H9 (cell line): ENCODE measurements around the gene TSPAN2. TPM values are rescaled to one million over a fixed set of nuclear protein-coding genes. Genes with fewer than 3 reads are reported as not detected.

Source experiments
- DNase-seq: peaks from one replicate; pipeline ENCODE4 v3.0.0-alpha.2; 2017
- H2AFZ ChIP-seq: one replicate; pipeline ENCODE4 v1.6.1; 2013; ENCODE audit warnings: mild to moderate bottlenecking, low read length, control low read depth, moderate library complexity
- H2AK5ac ChIP-seq: 2 replicates; pipeline ENCODE4 v1.6.1; 2013; ENCODE audit warnings: low read length, control low read depth, mixed read lengths; ENCODE audit not compliant: insufficient read length
- H2BK120ac ChIP-seq: one replicate; pipeline ENCODE4 v1.6.1; 2013; ENCODE audit warnings: low read depth, mild to moderate bottlenecking, low read length, control low read depth, inconsistent platforms; ENCODE audit not compliant: poor library complexity, severe bottlenecking
- H2BK12ac ChIP-seq: 2 replicates; pipeline ENCODE4 v1.6.1; 2013; ENCODE audit warnings: low read length, control low read depth, mixed read lengths, low read depth; ENCODE audit not compliant: insufficient read length
- H2BK15ac ChIP-seq: 2 replicates; pipeline ENCODE4 v1.6.1; 2013; ENCODE audit warnings: low read depth, low read length, control low read depth
- H2BK20ac ChIP-seq: one replicate; pipeline ENCODE4 v1.6.1; 2013; ENCODE audit warnings: low read depth, mild to moderate bottlenecking, low read length, control low read depth, inconsistent platforms; ENCODE audit not compliant: poor library complexity, severe bottlenecking
- H2BK5ac ChIP-seq: 2 replicates; pipeline ENCODE4 v1.6.1; 2013; ENCODE audit warnings: low read length, control low read depth, mixed read lengths; ENCODE audit not compliant: insufficient read length
- H3K14ac ChIP-seq: 2 replicates; pipeline ENCODE4 v1.6.1; 2013; ENCODE audit warnings: low read length, control low read depth; ENCODE audit not compliant: insufficient read depth
- H3K18ac ChIP-seq: 2 replicates; pipeline ENCODE4 v1.6.1; 2013; ENCODE audit warnings: low read depth, mild to moderate bottlenecking, mixed read lengths, low read length, control low read depth; ENCODE audit not compliant: insufficient read length
- H3K23ac ChIP-seq: 2 replicates; pipeline ENCODE4 v1.6.1; 2013; ENCODE audit warnings: low read length, control low read depth, mixed read lengths, low read depth; ENCODE audit not compliant: insufficient read length
- H3K23me2 ChIP-seq: 2 replicates; pipeline ENCODE4 v1.6.1; 2013; ENCODE audit warnings: low read depth, mild to moderate bottlenecking, mixed read lengths, low read length, control low read depth; ENCODE audit not compliant: insufficient read length, poor library complexity, severe bottlenecking
- H3K27ac ChIP-seq: 2 replicates; pipeline ENCODE4 v1.5.1; 2013; ENCODE audit warnings: low read length, control low read depth, mixed read lengths, low read depth; ENCODE audit not compliant: insufficient read length
- H3K27me3 ChIP-seq: 2 replicates; pipeline ENCODE4 v1.6.1; 2013; ENCODE audit warnings: low read length, control low read depth, inconsistent platforms; ENCODE audit not compliant: insufficient read depth
- H3K4ac ChIP-seq: 2 replicates; pipeline ENCODE4 v1.6.1; 2013; ENCODE audit warnings: low read depth, mild to moderate bottlenecking, control low read depth, inconsistent platforms, low read length, moderate library complexity
- H3K4me1 ChIP-seq: 2 replicates; pipeline ENCODE4 v1.6.1; 2013; ENCODE audit warnings: low read length, control low read depth, inconsistent platforms; ENCODE audit not compliant: insufficient read depth
- H3K4me2 ChIP-seq: 2 replicates; pipeline ENCODE4 v1.6.1; 2013; ENCODE audit warnings: low read length, control low read depth, mixed read lengths; ENCODE audit not compliant: insufficient read length, insufficient read depth
- H3K56ac ChIP-seq: 2 replicates; pipeline ENCODE4 v1.6.1; 2013; ENCODE audit warnings: low read depth, mild to moderate bottlenecking, mixed read lengths, low read length, control low read depth; ENCODE audit not compliant: insufficient read length
- H3K79me1 ChIP-seq: 2 replicates; pipeline ENCODE4 v1.6.1; 2013; ENCODE audit warnings: low read depth, mild to moderate bottlenecking, moderate library complexity, low read length, control low read depth, inconsistent platforms; ENCODE audit not compliant: insufficient read depth, poor library complexity, severe bottlenecking
- H3K79me2 ChIP-seq: 2 replicates; pipeline ENCODE4 v1.6.1; 2013; ENCODE audit warnings: low read length, control low read depth, inconsistent platforms; ENCODE audit not compliant: insufficient read depth
- H3K9ac ChIP-seq: 2 replicates; pipeline ENCODE4 v1.6.1; 2013; ENCODE audit warnings: low read length, control low read depth, mixed read lengths; ENCODE audit not compliant: insufficient read length; ENCODE audit errors: extremely low read depth
- H3K9me3 ChIP-seq: one replicate; pipeline ENCODE4 v1.6.1; 2013; ENCODE audit warnings: low read depth, low read length, inconsistent platforms; ENCODE audit not compliant: control insufficient read depth
- H3T11ph ChIP-seq: one replicate; pipeline ENCODE4 v1.6.1; 2013; ENCODE audit warnings: mild to moderate bottlenecking, low read length, control low read depth, inconsistent platforms
- H4K20me1 ChIP-seq: one replicate; pipeline ENCODE4 v1.6.1; 2013; ENCODE audit not compliant: control insufficient read depth, insufficient read length, insufficient read depth
- H4K5ac ChIP-seq: 2 replicates; pipeline ENCODE4 v1.6.1; 2013; ENCODE audit warnings: low read depth, mild to moderate bottlenecking, mixed read lengths, low read length, control low read depth; ENCODE audit not compliant: insufficient read length
- H4K8ac ChIP-seq: replicated peaks from 2 replicates; pipeline ENCODE4 v1.6.1; 2013; ENCODE audit warnings: low read length, control low read depth, mixed read lengths, low read depth; ENCODE audit not compliant: insufficient read length
- H4K91ac ChIP-seq: 2 replicates; pipeline ENCODE4 v1.6.1; 2013; ENCODE audit warnings: low read depth, mild to moderate bottlenecking, moderate library complexity, mixed read lengths, low read length, control low read depth; ENCODE audit not compliant: insufficient read length
- H3K27ac Mint-ChIP-seq, 3 experiments: 2 replicates in 2 of 3; 3 replicates in 1 of 3; pipeline ENCODE4 v1.8.0; 2020 to 2021; ENCODE audit warnings: mixed read lengths in 3 of 3, mild to moderate bottlenecking in 1 of 3, moderate library complexity in 1 of 3
- H3K27me3 Mint-ChIP-seq: 2 replicates; pipeline ENCODE4 v1.8.0; 2021; ENCODE audit warnings: low read depth, mild to moderate bottlenecking, moderate library complexity, mixed read lengths
- H3K36me3 Mint-ChIP-seq, 3 experiments: 2 replicates in 2 of 3; 3 replicates in 1 of 3; pipeline ENCODE4 v1.8.0; 2020 to 2021; ENCODE audit warnings: low read depth in 3 of 3, mixed read lengths in 3 of 3; ENCODE audit not compliant: insufficient read depth in 1 of 3
- H3K4me1 Mint-ChIP-seq, 2 experiments: 2 replicates each; pipeline ENCODE4 v1.8.0; 2020; ENCODE audit warnings: mixed read lengths in 2 of 2
- H3K4me3 Mint-ChIP-seq, 2 experiments: 2 replicates in 1 of 2; 3 replicates in 1 of 2; pipeline ENCODE4 v1.8.0; 2020 to 2021; ENCODE audit warnings: mild to moderate bottlenecking in 2 of 2, mixed read lengths in 2 of 2, moderate library complexity in 1 of 2
- H3K9me3 Mint-ChIP-seq, 2 experiments: 2 replicates in 1 of 2; 3 replicates in 1 of 2; pipeline ENCODE4 v1.8.0; 2020; ENCODE audit warnings: mild to moderate bottlenecking in 2 of 2, mixed read lengths in 2 of 2, moderate library complexity in 1 of 2
- WGBS: extraction: QIAGEN DNeasy Blood & Tissue Kit; methylation state at CpG from one replicate; pipeline ENCODE4 v1.1.7; 2013; ENCODE audit warnings: missing lambda C conversion rate, low lambda C conversion rate, mixed read lengths; ENCODE audit not compliant: insufficient read length; ENCODE audit errors: extremely low coverage; 5-methylcytosine and 5-hydroxymethylcytosine counted together
- total RNA-seq: library from RNA; stranded (reverse); gene quantifications from 2 replicates; pipeline ENCODE4 v1.2.1, GENCODE V29; 2021
- TF ChIP-seq, protein P1 (sequence below): fragments of 200-600 bp; sonication (generic); conservative IDR thresholded peaks from 3 replicates; pipeline ENCODE4 v1.8.0; 2021; ENCODE audit warnings: antibody characterized with exemption, mild to moderate bottlenecking

TSPAN2 gene
- total RNA-seq, 1 experiment from 2014 or later: 10.8 TPM

DNA sequence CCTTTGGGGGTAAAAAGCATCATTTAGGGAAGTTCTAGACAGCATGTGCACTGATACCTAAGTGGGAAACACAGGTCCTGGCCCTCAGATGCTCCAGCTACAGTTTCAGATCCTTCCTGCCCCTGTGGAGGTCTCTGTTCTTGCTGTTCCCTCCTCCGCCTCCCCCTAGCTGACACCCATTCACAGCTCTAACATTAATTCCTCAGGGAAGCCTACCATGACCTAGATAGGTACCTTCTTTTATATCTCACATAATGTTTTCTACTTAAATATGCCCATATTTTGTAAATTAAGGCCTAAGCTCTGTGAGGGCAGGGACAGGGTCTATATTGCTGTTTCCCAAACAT lies 11.3 kb downstream of the TSPAN2 start:
- H3K9me3 Mint-ChIP-seq: no peaks in the 10 kb centered on the region
- no peak for DNase-seq
- H3K9ac ChIP-seq: no peak overlapping the region
- no peak overlapping the region for H2BK12ac ChIP-seq
- no peak overlapping the region for H4K91ac ChIP-seq
- no peak overlapping the region for H3K4ac ChIP-seq
- H3K18ac ChIP-seq: no peak overlapping the region
- no peak overlapping the region for H3K14ac ChIP-seq
- no peaks in the 10 kb centered on the region for H4K20me1 ChIP-seq
- no peaks in the 10 kb centered on the region for H3K79me2 ChIP-seq
- no peak overlapping the region for H4K5ac ChIP-seq
- WGBS: no CpG with 5 or more reads among the region's 1 CpG
- no peak overlapping the region for H3K4me2 ChIP-seq
- no peak overlapping the region for H2BK120ac ChIP-seq
- H2BK20ac ChIP-seq: no peak overlapping the region
- H3K4me1 ChIP-seq: peaks cover under 1% of the 10 kb centered on the region; the same call in 1 of the 2 replicates
- no peak overlapping the region for H3K4me3 Mint-ChIP-seq
- H3K56ac ChIP-seq: no peak overlapping the region
- no peak overlapping the region for H4K8ac ChIP-seq
- peaks cover 4 to 8% of the 10 kb centered on the region in 2 experiments for H3K4me1 Mint-ChIP-seq
- no peaks in the 10 kb centered on the region for H3K36me3 Mint-ChIP-seq
- H3K23ac ChIP-seq: no peak overlapping the region
- no peak overlapping the region for H2AK5ac ChIP-seq
- no peaks in the 10 kb centered on the region for H3K79me1 ChIP-seq
- H3K27me3 ChIP-seq: no peaks in the 10 kb centered on the region
- no peak overlapping the region for H2BK15ac ChIP-seq
- H3K27ac Mint-ChIP-seq: no peak overlapping the region
- TF ChIP-seq, protein P1, sequence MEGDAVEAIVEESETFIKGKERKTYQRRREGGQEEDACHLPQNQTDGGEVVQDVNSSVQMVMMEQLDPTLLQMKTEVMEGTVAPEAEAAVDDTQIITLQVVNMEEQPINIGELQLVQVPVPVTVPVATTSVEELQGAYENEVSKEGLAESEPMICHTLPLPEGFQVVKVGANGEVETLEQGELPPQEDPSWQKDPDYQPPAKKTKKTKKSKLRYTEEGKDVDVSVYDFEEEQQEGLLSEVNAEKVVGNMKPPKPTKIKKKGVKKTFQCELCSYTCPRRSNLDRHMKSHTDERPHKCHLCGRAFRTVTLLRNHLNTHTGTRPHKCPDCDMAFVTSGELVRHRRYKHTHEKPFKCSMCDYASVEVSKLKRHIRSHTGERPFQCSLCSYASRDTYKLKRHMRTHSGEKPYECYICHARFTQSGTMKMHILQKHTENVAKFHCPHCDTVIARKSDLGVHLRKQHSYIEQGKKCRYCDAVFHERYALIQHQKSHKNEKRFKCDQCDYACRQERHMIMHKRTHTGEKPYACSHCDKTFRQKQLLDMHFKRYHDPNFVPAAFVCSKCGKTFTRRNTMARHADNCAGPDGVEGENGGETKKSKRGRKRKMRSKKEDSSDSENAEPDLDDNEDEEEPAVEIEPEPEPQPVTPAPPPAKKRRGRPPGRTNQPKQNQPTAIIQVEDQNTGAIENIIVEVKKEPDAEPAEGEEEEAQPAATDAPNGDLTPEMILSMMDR: no peak
- no peaks in the 10 kb centered on the region for H3K9me3 ChIP-seq
- no peak overlapping the region for H2AFZ ChIP-seq
- no peaks in the 10 kb centered on the region for H3K23me2 ChIP-seq
- H3K27ac ChIP-seq: no peak overlapping the region
- no peaks in the 10 kb centered on the region for H3K27me3 Mint-ChIP-seq
- H3T11ph ChIP-seq: no peak overlapping the region
- no peak overlapping the region for H2BK5ac ChIP-seq
